ENCODE measurements around the gene TMEM200A.
"Not testable (repeated sequence)": the region's sequence is repeated elsewhere in the genome, so short reads cannot be mapped to it uniquely, and the experiment has no call there.

TMEM200A gene

DNA sequence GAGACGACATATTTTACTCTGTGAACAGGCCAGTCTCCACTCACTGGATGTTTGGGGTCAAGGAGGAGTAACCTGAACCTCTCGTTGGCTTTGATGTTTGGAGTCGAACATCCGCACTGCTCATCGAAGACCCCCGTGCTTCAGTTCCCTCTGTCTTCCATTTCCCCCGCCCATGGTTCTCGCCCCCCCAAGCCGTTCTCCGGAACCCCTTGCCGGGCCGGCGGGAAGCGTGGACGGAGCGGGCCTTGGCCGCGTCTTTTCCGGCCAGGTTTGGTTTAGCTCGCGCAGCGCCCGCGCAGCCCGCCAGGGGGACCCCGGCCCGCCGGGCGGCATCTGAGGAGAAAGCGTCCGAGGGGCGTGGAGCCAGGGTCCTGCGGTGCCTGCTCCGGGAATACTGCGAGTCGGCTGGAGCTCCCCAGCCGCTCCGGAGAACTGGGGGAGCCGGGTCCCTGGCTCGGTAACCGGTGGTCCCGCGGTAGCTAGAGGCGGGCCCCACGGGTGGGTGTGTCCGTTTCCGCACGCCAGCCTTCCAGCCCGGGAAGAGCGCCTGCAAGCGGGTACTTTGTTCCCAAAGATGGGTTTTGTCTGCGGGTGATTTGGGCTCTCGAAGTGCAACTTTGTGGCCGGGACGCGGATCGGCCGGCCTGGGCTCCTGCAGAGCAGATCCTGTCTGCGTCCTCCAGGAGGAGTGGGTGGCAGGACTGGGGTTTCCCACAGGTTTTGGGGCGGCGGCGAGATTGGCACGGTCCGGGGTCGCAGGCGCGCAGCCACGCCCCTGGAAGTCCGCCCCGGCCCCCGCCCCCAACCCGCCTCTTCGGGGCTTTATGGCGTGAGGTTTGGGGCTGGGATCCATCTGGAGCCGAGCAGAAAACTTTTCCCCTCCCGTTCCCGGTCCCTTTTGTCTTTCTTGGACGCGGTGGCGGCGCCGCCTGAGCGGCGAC, at the start of gene TMEM200A:
TMEM200A (plus strand) TSS at position 852 of the 941 bp plus-strand sequence. CDS start 74,406 bp downstream, outside the sequence.
- peak in 8 of 56 donors; percentile 4 to 40 (median 14) for DNase-seq

DNA sequence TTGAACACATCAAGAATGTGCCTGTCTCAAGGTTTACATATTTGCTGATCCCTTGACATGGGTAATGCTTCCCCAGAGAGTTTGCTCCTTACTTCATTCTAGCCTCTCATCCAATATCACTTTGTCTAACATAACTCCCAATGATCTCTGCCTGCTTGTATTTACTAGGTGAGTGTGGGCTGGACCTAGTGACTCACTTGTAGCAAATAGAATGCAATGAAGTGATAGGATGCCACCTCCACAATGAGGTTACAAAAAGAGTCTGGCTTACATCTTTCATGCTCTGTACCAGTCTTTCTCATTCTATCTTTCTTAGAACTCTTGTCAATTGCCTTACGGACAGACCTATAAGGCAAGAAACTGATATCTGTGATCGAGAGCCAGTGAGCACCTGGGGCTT, 44.9 kb upstream of the TMEM200A start:
- DNase-seq, result no peak

DNA sequence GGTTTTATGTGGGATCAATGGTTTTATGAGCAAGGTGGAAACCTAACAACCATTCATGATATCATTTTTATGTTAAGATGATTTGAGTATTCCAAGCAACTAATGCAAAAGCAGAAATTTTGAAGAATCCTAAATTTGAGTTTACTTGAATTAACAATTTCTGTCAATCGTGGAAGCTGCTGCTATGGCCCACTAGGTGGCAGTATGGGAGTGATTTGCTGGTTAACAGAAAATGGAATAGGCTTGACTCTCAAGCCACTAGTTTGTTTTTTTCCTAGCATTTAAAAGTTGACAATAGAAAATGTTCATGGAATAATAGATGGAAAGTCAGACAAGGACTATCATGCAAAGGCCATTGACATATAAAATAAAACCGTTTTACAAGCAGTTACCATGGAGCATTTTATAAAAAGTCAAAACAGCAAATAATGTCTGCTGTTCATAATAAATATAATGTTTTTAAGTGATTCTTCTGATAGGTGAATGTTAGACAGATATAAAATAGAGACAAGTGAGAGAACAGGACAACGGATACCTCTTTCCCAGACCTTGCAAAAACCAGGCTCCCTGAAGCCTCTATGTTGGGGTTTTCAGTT, 43.0 kb upstream of the TMEM200A start:
- peak in 27 of 56 donors; percentile 0 to 59 (median 13) for DNase-seq

DNA sequence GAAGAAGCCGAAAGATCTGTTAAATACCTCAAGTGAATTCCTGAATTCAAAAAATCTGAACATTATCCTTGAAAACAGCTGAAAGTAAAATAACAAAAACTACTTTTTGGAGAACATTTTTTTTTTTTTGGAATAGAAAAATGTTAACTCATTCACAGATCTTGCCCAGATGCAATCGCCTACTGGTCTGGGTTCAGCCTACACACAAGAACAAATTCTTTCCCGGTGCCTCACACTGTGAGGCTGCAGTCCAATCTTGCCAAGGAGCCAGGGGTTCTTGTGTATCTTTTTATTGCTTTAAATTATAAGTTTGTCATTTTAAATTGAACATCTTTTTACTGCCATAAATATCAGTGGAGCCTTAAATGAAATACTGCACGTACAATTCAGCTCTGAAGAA, 41.2 kb upstream of the TMEM200A start:
- DNase-seq, result no peak

DNA sequence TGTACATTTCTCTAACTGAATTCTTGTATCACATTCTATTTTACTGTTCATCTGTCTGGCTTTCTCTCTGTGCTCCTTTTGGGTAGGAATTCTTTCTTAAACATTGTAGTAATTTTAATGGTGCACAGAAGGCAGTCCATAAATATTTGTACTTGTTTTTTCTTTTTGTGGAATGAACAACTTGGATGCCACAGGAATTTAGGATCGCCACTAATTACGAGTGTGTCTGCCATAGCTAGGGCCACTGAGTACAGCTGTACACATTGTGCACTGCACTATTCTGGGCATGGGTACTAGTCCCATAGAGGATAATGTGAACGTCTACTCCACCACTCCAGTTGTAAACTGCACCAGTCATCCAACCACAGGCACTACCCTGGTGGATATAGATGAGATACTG, 39.3 kb upstream of the TMEM200A start:
- no peak for DNase-seq

DNA sequence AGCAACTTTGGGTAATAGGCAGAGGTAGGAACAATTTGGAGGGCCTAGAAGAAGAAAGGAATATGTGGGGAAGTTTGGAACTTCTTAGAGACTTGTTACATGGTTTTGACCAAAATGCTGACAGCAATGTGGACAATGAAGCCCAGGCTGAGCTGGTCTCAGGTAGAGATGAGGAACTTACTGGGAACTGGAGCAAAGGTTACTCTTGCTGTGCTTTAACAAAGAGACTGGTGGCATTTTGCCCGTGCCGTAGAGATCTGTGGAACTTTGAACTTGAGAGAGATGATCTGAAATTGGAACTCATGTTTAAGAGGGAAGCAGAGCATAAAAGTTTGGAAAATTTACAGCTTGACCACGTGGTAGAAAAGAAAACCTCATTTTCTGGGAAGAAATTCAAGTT, 28.3 kb upstream of the TMEM200A start:
- DNase-seq, result no peak

DNA sequence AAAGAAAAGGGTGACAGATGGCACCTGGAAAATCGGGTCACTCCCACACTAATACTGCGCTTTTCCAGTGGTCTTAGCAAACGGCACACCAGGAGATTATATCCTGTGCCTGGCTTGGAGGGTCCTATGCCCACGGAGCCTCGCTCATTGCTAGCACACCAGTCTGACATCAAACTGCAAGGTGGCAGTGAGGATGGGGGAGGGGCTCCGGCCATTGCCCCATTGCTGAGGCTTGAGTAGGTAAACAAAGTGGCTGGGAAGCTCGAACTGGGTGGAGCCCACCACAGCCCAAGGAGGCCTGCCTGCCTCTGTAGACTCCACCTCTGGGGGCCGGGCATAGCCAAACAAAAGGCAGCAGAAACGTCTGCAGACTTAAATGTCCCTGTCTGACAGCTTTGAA, 19.5 kb upstream of the TMEM200A start:
- DNase-seq, result not testable (repeated sequence)

DNA sequence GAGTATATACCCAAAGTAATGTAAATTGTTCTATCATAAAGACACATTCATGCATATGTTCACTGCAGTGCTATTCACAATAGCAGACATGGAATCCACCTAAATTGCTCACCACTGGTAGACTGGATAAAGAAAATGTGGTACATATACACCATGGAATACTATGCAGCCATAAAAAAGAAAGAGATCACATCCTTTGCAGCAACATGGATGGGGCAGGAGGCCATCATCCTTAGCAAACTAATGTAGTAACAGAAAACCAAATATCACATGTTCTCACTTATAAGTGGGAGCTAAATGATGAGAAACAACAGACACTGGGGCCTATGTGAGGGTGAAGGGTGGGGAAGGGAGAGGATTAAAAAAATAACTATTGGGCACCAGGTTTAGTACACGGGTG, 11.5 kb upstream of the TMEM200A start:
- DNase-seq, result no peak

DNA sequence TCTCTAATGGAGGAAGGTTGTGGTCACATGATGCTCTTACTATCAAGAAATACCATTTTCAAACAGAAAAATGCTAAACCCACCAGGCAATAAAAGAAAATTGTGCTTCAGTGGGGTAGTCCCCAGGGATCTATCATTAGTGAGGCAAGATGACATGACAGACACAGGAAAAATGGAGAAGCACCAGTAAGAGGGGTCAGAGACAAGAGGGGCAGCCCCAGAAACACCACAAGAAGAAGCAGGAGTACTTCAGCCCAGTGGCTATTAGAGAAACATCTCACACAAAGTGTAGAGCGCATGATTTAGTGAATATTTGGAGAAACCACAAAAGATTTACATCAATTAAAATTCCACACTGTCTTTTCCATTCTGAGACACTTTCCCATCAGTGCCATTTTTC, 10.2 kb upstream of the TMEM200A start:
- DNase-seq, result no peak

DNA sequence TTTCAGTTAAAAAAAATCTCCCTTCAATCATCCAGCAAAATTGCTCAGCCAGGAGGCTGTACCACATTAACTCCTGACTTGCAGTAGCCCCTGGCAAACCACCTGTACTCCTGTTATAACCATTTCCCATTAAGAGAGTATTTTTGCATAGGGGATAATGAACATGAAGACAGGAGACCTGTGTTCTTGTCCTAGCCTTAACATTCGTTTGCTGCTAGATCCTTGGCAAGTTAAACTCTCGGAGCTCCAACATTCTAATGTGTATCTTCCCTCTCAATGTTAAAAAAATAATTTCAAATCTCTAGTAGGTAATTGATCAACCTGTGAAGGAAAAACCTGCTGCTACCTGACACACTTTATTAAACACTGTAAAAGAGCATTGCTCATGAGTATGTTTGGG, 8.4 kb upstream of the TMEM200A start:
- no peak for DNase-seq

DNA sequence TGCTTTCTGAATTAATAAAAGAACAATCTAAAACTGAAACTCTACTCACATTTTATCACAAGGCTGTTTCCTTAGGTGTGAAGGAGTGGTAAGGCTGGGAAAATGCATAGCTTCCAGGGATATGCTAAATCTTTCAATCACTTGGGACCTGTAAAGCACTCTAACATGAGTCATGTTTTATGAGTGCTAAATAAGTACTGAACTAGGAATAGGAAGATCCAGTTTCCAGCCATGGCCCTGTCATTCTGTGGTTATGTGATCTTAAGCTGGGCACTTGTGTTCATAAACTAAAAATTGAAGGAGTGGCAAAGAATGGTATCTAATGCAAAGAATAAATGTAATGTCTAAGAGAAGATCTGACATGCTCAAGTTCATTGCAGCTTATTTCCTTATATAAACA, 6.1 kb upstream of the TMEM200A start:
- no peak for DNase-seq

DNA sequence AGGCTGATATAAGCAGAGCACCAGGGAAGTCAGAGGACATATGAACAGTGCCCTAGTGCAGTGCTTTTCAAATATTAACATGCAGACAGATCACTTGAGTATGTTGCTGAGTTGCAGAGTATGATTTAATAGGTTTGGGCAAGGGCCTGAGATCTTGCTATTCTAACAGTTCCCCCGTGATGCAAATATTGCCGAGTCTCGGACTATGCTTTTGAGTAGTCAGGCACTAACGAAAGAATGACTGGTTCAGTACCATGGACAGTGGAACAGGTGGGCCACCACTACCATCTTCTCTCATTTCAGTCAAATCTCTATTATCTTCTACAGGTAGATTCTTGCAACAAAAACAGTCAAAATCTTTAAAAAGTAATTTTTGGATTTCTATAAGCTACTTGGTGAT, 3.7 kb upstream of the TMEM200A start:
- DNase-seq, result no peak

DNA sequence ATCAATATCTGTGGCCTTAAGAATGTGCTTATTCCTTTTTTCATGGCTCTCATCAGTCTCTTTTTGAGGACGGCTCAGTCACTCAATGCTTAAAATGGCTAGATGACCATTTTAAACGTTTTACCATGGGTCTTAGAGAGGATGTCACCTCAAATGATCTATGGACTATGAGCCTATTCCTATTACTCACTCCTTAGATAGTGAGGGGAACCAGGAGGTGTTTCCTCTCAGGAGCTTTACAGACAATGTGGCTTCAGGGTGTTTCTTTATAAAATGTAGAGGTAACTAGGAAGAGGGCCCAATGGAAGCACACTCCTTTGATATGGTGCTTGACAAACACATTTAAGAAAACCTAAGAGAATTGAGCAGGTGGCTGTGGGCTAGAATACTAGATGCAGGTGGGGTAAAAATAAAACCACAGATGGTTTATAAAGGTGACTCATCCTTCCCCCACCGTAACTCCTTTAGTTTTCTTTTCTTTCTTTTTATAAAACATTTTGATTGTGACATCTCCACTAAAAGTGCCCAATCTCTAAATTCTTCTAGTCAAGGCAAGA, 1.5 kb upstream of the TMEM200A start:
- DNase-seq, result no peak

DNA sequence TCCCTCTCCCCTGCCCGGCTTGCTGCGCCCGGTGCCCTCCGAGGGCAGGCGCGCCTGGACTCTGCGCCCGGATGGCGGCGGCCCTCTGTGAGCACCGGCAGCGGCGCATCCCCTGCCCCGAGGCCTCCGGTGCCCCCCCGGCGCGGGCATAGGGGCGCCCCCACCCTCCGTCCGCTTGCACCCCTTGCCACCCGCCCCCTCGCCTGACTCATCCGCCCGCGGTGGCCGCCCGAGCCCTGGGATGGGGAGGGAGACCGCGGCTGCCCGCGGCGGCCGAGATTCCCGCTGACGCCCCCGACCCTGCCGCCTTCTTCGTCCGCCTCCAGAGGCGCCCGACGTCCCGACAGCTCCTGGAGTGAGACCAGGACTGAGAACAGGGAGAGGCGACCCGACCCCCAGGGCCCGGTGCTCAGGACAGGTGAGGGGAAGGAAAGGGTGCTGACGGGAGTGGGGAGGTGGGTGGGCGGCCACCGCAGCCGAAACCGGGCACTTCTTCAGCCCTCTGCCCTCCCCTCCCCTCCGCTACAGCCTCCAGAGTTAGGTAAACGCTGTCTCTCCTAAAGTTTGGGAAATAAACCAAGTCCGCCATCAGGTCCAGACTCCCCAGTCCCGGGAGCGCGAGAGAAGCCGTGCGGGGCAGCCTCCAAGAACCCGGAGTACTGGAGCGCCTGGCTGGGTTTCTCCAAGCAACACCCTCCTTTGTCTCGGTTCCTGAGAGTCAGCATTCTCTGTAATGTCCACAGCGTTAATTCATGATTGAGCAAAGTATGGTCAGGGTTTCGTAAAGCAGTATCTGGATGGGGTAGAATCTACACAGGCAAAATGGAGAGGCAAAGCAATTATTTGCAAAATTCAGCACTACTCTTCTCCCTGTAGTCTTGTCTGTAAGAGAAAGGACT, 539 bp downstream of the TMEM200A start:
- peak in 8 of 56 donors; percentile 0 to 40 (median 12) for DNase-seq

DNA sequence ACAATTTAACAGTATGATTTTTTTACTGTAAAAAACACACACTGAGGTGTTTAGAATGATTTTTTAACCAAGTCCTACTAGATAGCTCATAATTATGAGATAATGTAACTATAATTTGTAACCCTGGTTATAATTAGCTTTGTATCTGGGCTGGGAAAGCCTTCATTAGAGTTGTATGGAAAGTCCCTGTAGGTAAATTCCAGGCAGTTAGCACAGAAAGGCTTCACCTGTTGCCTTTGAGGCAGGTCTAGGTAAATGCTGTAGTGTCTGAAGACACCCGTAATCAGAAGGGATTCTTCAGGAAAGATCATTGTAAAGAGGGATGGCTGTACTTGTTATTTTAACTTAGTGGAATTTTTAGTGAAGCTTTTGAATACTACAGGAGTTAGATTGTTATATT, 1.9 kb downstream of the TMEM200A start:
- DNase-seq, result no peak

DNA sequence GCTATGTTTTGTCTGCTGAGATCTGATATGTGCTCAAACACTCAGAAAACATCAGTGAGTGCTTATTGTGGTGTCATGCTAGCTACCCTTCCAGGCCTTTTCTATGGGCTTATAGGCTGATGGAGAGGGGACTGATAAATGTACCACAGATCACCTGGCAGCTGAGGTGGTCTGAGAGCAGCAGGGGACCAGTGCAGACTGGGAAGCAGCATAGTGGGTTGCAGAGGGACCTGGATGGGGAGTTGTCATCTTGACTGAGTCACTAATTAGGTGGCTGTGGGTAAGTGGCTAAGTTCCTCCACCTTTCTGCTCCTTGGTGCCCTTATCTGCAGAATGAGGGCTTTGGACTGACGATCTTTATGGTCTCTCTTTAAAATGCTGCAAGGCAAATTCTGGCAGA, 2.8 kb downstream of the TMEM200A start:
- no peak for DNase-seq

DNA sequence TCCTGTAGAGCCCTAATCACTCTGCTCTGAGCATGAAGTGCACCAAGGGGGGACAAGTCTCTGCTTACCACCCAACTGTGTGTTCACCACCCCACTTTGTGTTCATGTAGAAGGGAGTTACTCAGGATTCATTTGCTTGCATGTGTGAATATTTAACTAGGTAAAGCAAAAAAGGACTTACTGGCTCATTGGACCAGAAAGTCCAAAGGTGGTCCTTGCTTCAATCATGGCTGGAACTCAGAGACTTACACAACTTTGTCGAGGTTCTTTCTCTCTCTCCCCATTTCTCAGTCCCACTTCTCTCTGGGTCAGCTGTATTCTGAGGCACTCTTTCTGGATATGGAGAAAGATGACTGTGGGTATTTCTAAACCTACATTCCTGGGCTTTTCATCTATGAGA, 4.0 kb downstream of the TMEM200A start:
- DNase-seq, result no peak

DNA sequence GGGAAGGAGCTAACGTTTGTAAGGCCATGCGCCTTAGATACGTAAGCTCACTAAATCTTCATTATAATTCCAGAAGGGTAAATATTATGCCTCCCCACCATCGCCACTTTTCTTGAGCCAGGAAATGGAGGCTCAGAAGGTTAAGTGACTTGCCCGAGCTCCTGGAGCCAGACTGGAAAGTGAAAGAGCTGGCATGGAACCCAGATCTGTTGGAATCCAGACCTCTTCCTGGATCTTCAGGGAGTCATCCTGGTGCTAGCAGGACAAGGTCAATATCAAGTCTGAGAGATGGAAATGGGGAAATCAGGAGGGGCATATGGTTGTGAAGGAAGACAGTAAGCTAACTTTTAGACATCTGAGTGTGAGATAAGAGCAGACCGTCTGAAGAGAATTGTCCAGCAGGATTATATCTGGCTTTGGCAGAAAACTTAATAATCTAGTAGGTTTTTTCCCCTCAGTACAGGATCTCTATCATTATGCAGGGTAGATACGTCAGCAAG, 6.2 kb downstream of the TMEM200A start:
- DNase-seq, result no peak

DNA sequence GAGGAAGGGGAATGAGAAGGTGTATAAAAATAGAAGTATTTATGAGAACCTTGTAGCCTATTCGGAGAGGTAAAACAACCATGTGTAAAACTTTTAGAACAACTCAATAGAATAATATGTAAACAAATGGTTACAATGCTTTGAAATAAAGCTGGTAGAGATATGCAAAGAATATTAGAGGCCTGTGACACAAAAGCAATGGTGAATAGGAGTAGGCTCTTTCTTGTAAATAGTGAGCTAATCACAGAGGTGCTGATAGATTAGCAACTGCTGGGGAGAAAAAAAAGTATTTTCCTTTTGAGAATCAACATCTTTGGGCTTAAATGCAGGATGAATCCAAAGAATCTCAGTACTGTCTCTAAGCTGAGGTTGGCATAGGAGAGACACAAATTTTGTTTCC, 7.0 kb downstream of the TMEM200A start:
- DNase-seq, result no peak

DNA sequence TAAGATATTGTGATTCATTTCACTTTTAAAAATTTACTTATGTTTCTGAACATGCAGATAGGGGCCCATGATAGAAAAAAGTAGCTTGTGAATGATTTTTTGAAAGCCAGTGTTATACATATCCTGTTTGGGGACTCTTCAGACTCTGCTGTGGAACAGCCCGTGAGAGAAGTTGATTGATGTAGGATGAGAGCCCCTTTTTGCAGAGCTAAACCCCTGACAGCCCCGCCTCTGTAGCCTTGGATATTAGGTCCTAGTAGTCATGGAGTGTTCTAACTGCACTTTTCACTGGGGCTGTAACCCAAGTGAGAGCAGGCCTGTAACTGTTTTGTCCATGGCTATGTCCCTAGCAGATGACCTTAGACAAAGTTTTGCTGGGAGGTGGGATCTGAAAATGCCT, 8.2 kb downstream of the TMEM200A start:
- DNase-seq, result no peak

DNA sequence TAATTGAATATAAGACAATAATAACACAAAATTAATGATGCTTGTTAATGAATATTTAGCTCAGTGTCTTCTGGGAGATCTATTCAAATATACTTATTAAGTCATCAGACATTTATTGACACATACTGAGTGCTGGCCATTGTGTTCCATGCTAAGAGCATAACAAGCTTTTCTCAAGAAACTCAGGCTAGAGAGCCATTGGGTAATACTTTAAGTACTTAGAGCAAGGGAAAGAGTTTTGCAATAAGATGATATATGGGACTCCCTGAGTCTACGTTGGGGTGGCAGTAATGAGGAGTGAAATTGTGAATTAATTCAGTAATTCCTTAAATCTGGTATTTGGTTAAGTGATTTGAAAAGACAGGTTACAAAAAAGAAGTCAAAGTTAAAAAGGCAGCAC, 11.1 kb downstream of the TMEM200A start:
- no peak for DNase-seq

All from nucleus accumbens (tissue), 56 donors.